Glutamatergic neuron (in vitro differentiated cells): Measurements from ENCODE around the gene XRN2. TPM values are rescaled to one million over a fixed set of nuclear protein-coding genes. Genes with fewer than 3 reads are reported as not detected.
"Not testable (repeated sequence)": the region's sequence is repeated elsewhere in the genome, so short reads cannot be mapped to it uniquely, and the experiment has no call there.

ENCODE experiments used
- DNase-seq: peaks from one replicate; pipeline ENCODE4 v3.0.0; 2022
- H3K27ac Mint-ChIP-seq: one replicate; pipeline ENCODE4 v1.8.0; 2020; ENCODE audit warnings: mild to moderate bottlenecking, mixed read lengths, inconsistent platforms; ENCODE audit not compliant: unreplicated experiment
- H3K27me3 Mint-ChIP-seq: one replicate; pipeline ENCODE4 v1.8.0; 2020; ENCODE audit warnings: mild to moderate bottlenecking, moderate library complexity, mixed read lengths, inconsistent platforms; ENCODE audit not compliant: unreplicated experiment
- H3K36me3 Mint-ChIP-seq: one replicate; pipeline ENCODE4 v1.8.0; 2020; ENCODE audit warnings: mild to moderate bottlenecking, mixed read lengths, inconsistent platforms; ENCODE audit not compliant: unreplicated experiment
- H3K4me1 Mint-ChIP-seq: one replicate; pipeline ENCODE4 v1.8.0; 2020; ENCODE audit warnings: mild to moderate bottlenecking, low read depth, mixed read lengths, inconsistent platforms; ENCODE audit not compliant: unreplicated experiment
- H3K4me3 Mint-ChIP-seq: one replicate; pipeline ENCODE4 v1.8.0; 2020; ENCODE audit warnings: mild to moderate bottlenecking, mixed read lengths, inconsistent platforms; ENCODE audit not compliant: unreplicated experiment
- H3K9me3 Mint-ChIP-seq: one replicate; pipeline ENCODE4 v1.8.0; 2020; ENCODE audit warnings: mild to moderate bottlenecking, moderate library complexity, mixed read lengths, inconsistent platforms; ENCODE audit not compliant: unreplicated experiment
- total RNA-seq: library from RNA; stranded (reverse); fragmentation: NEBNext Ultra II Directional; extraction: Animal tissue kit (Norgen Biotek cat#: 25700); gene quantifications from one replicate; pipeline ENCODE4 v1.2.1, GENCODE V29; 2021; ENCODE audit not compliant: unreplicated experiment
- TF ChIP-seq, protein P1 (sequence below): fragments of 200-600 bp; sonication (generic); IDR thresholded peaks from one replicate; pipeline ENCODE4 v1.5.0; 2021; ENCODE audit not compliant: partially characterized antibody, unreplicated experiment

Gene XRN2
- total RNA-seq, 1 donor from 2014 or later, result 86.2 TPM

DNA sequence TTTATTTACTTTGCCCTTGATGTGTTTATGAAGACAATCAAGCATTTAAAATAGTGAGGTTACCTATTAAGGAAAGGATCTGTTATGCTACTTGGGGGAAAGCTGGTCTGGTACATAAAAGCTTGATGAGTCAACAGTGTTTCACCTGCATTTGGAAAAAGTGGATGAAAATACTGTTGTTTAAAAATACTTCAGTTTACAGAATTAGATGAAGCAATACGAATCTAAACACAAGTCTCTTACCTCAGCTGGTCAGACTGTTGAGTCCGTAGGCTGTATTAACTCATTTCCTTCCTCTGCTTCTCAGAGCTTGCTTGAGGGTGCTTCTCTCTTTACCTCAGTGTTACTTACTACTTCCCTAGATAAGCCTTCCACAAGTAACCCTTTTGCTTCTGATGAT lies 58.1 kb downstream of the XRN2 start:
- TF ChIP-seq, protein P1, sequence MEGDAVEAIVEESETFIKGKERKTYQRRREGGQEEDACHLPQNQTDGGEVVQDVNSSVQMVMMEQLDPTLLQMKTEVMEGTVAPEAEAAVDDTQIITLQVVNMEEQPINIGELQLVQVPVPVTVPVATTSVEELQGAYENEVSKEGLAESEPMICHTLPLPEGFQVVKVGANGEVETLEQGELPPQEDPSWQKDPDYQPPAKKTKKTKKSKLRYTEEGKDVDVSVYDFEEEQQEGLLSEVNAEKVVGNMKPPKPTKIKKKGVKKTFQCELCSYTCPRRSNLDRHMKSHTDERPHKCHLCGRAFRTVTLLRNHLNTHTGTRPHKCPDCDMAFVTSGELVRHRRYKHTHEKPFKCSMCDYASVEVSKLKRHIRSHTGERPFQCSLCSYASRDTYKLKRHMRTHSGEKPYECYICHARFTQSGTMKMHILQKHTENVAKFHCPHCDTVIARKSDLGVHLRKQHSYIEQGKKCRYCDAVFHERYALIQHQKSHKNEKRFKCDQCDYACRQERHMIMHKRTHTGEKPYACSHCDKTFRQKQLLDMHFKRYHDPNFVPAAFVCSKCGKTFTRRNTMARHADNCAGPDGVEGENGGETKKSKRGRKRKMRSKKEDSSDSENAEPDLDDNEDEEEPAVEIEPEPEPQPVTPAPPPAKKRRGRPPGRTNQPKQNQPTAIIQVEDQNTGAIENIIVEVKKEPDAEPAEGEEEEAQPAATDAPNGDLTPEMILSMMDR, result no peak
- Mint-ChIP-seq H3K4me3 (no peak overlapping the region), H3K4me1 (no peaks in the 10 kb centered on the region), H3K27me3 (peaks cover 2% of the 10 kb centered on the region), H3K36me3 (no peaks in the 10 kb centered on the region), H3K27ac (no peak overlapping the region), H3K9me3 (peaks cover 2% of the 10 kb centered on the region)
- DNase-seq, result no peak

DNA sequence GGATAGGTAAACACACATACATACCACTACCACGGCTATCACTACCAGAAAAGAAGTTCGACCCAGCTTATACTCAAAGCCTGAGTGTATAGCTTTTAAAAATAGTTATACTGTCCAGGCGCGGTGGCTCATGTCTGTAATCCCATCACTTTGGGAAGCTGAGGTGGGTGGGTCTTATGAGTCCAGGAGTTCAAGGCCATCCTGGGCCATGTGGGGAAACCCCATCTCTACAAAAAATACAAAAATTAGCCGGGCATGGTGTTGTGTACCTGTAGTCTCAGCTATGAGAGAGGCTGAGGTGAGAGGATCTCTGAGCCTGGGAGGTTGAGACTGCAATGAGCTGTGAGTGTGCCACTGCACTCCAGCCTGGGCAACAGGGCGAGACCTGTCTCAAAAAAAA lies 61.3 kb downstream of the XRN2 start:
- H3K27ac Mint-ChIP-seq, result no peak overlapping the region
- peaks cover 2% of the 10 kb centered on the region for H3K9me3 Mint-ChIP-seq
- H3K27me3 Mint-ChIP-seq, result peaks cover 2% of the 10 kb centered on the region
- H3K4me3 Mint-ChIP-seq, result no peak overlapping the region
- TF ChIP-seq, protein P1, result no peak
- H3K36me3 Mint-ChIP-seq, result no peaks in the 10 kb centered on the region
- H3K4me1 Mint-ChIP-seq, result no peaks in the 10 kb centered on the region
- no peak for DNase-seq

DNA sequence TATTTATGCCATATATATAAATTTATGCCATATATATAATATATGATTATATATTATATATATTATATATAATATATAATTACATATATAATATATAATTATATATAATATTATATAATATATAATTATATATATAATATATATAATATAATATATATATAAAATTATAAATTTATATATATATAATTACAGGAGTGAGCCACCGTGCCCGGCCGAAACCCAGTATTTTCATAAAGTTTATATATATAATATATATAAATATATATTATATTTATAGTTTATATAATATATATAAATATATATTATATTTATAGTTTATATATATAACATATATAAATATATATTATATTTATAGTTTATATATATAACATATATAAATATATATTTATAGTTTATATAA lies 62.6 kb downstream of the XRN2 start:
- H3K4me3 Mint-ChIP-seq, result no peak overlapping the region
- H3K27me3 Mint-ChIP-seq, result peaks cover 2% of the 10 kb centered on the region
- no peak overlapping the region for H3K27ac Mint-ChIP-seq
- no peak for DNase-seq
- H3K4me1 Mint-ChIP-seq, result peaks cover 2% of the 10 kb centered on the region
- TF ChIP-seq, protein P1, result no peak
- H3K9me3 Mint-ChIP-seq, result peaks cover 2% of the 10 kb centered on the region
- no peaks in the 10 kb centered on the region for H3K36me3 Mint-ChIP-seq

DNA sequence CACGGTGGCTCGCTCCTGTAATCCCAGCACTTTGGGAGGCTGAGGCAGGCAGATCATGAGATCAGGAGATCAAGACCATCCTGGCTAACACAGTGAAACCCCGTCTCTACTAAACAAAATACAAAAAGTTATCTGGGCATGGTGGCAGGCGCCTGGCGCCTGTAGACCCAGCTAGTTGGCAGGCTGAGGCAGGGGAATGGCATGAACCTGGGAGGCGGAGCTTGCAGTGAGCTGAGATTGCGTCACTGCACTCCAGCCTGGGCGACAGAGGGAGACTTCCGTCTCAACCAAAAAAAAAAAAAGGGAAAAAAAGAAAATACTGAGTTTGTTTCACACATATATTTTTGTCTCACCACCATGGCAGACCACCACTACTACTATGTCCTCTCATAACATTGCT lies 63.1 kb downstream of the XRN2 start:
- not testable (repeated sequence) for H3K27me3 Mint-ChIP-seq, H3K9me3 Mint-ChIP-seq, H3K27ac Mint-ChIP-seq, H3K4me1 Mint-ChIP-seq, DNase-seq, H3K36me3 Mint-ChIP-seq, H3K4me3 Mint-ChIP-seq

DNA sequence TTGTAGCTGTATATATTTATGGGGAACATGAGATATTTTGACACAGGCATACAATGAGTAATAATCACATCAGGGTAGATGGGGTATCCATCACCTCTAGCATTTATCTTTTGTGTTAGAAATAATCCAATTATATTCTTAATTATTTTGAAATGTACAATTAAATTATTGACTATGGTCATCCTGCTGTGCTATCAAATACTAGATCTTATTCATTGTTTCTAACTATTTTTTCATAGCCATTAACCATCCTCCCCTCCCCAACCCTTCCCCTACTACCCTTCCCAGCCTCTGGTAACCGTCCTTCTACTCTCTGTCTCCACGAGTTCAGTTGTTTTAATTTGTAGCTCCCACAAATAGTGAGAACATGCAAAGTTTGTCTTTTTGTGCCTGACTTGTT lies 65.7 kb downstream of the XRN2 start:
- no peaks in the 10 kb centered on the region for H3K36me3 Mint-ChIP-seq
- peaks cover 6% of the 10 kb centered on the region for H3K4me1 Mint-ChIP-seq
- H3K4me3 Mint-ChIP-seq, result no peak overlapping the region
- TF ChIP-seq, protein P1, result no peak
- no peaks in the 10 kb centered on the region for H3K27me3 Mint-ChIP-seq
- H3K27ac Mint-ChIP-seq, result no peak overlapping the region
- no peak for DNase-seq
- H3K9me3 Mint-ChIP-seq, result no peaks in the 10 kb centered on the region

DNA sequence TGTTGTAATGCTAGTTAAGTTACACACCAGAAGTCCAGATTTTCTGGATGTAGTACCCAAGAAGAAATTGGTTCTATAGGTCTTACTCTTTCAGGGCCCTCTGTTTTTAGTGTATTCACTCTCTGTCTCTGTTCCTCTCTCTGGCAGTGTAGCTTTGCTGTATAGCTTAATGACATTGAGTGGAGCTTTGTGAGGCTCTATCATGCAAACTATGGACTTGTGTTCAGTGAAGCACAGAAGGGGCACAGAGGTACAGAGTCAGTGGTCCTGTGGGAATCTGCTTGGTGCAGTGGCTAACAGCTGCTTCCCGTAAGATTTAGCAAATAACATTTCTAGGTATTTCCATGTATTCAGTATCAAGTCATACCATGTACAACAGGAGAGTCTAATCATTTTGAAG lies 68.1 kb downstream of the XRN2 start:
- Mint-ChIP-seq H3K4me1 (peaks cover 6% of the 10 kb centered on the region), H3K27me3 (no peaks in the 10 kb centered on the region), H3K27ac (no peak overlapping the region), H3K36me3 (no peaks in the 10 kb centered on the region), H3K9me3 (no peaks in the 10 kb centered on the region), H3K4me3 (no peak overlapping the region)
- no peak for DNase-seq
- TF ChIP-seq, protein P1, result no peak
